ENCODE data around the gene SHPK. TPM values are rescaled to one million over a fixed set of nuclear protein-coding genes. Genes with fewer than 3 reads are reported as not detected.

The SHPK gene
- total RNA-seq, 3 donors from 2014 or later (not counting 1 experiment from before 2014, with no cell fraction given), result 5.8 to 9.3 (median 8.9) TPM

DNA sequence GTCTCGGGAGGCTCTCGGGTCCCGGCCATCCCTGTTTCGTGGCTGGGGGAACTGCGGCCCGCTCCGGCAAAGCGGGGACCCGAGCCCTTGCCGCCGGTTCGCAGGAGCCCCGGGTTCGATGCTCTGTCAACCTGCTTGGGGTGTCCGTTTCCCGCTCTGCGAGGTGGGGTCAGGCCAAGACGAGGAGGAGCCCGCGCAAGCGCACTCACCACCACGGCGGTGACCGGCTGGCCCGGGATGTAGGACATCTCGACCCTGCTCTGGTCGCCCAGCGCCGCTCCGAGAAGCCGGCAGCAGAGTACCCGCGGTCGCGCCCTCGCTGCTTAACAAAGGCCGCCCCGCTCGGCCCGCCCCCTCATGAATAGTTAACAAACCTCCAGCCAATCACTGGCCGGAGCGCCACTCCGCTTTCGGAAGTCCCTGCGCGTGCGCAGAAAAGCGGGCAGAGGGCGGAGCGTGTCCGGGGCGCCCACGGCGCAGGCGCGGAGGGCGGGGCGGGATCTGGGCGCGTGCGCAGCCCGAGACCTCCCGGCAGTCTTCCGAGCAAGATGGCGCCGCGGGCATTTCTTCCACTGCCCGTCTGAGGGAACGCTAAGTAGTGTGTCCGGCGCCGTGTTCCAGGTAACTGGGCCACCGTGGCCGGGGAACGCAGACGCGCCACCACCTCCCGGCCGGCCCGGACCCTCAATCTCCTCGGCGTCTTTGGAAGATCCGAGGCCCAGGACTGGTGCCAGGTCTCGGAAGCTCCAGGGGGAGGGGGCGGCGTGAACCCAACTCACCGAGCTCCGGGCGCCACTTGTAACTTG is 32.4 kb upstream of the SHPK start, which contains the start of the genes EMC6 and TAX1BP3:
EMC6 (plus strand) TSS at position 534 of the 806 bp plus-strand sequence. CDS start 335 bp downstream, outside the sequence.
TAX1BP3 (minus strand) TSS at position 300 of the 806 bp plus-strand sequence; CDS start at position 248, 52 bp downstream.
- H3K9me3 ChIP-seq (ENCODE audit: control insufficient read depth, insufficient read depth, low read length), result no peaks in the 10 kb centered on the region
- TF ChIP-seq, protein P1, sequence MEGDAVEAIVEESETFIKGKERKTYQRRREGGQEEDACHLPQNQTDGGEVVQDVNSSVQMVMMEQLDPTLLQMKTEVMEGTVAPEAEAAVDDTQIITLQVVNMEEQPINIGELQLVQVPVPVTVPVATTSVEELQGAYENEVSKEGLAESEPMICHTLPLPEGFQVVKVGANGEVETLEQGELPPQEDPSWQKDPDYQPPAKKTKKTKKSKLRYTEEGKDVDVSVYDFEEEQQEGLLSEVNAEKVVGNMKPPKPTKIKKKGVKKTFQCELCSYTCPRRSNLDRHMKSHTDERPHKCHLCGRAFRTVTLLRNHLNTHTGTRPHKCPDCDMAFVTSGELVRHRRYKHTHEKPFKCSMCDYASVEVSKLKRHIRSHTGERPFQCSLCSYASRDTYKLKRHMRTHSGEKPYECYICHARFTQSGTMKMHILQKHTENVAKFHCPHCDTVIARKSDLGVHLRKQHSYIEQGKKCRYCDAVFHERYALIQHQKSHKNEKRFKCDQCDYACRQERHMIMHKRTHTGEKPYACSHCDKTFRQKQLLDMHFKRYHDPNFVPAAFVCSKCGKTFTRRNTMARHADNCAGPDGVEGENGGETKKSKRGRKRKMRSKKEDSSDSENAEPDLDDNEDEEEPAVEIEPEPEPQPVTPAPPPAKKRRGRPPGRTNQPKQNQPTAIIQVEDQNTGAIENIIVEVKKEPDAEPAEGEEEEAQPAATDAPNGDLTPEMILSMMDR (IDR thresholded peaks at IDR 0.05), result no peak
- H3K27me3 Mint-ChIP-seq (ENCODE audit: low read depth in 2 of 2), result no peaks in the 10 kb centered on the region
- H3K27ac Mint-ChIP-seq, result peak within 1 kb of the TSS; percentile 88 to 93
- H3K4me1 ChIP-seq (ENCODE audit: control insufficient read depth, insufficient read depth, low read length), result peaks cover 21% of the 10 kb centered on the region
- no peaks in the 10 kb centered on the region for H3K36me3 Mint-ChIP-seq
- peak; percentile 92 to 97 (median 93) for ATAC-seq
- H3K4me1 Mint-ChIP-seq, result peaks cover 8 to 17% of the 10 kb centered on the region in 2 donors
- intact Hi-C loops (cut with micrococcal nuclease), result loop anchor here (1.0 kb wide), 1 partner anchor 32 kb away; the partner anchor contains the start of genes CTNS and SHPK
- WGBS (ENCODE audit: insufficient coverage), result under 1% methylated on average over 89 of the region's 89 CpGs
- DNase-seq, result peak; percentile 99 to 100
- no peaks in the 10 kb centered on the region for H3K27me3 ChIP-seq (ENCODE audit: control insufficient read depth, insufficient read depth, low read length)
- H3K4me3 Mint-ChIP-seq, result peak within 1 kb of the TSS; percentile 94
- H3K36me3 ChIP-seq (ENCODE audit: control insufficient read depth, insufficient read depth, low read length), result no peaks in the 10 kb centered on the region
- peak within 1 kb of the TSS; percentile 99 for H3K4me3 ChIP-seq (ENCODE audit: low read length)
- H3K9me3 Mint-ChIP-seq, result no peaks in the 10 kb centered on the region
- H3K27ac ChIP-seq (ENCODE audit: low read length), result peak within 1 kb of the TSS; percentile 84

- Mint-ChIP-seq H3K4me3 (peak overlapping the region; percentile 84), H3K27me3 (ENCODE audit: low read depth in 2 of 2) (no peaks in the 10 kb centered on the region), H3K4me1 (peaks cover 8 to 17% of the 10 kb centered on the region in 2 donors), H3K27ac (peak overlapping the region in 1 of 2 donors; percentile 93), H3K9me3 (no peaks in the 10 kb centered on the region), H3K36me3 (no peaks in the 10 kb centered on the region)
- H3K36me3 ChIP-seq (ENCODE audit: control insufficient read depth, insufficient read depth, low read length), result no peaks in the 10 kb centered on the region
- peak; percentile 0 to 3 (median 1) for ATAC-seq
- no peak overlapping the region for H3K27ac ChIP-seq (ENCODE audit: low read length)
- TF ChIP-seq, protein P1 (IDR thresholded peaks at IDR 0.05), result no peak
- WGBS (ENCODE audit: insufficient coverage), result 17% methylated on average over 39 of the region's 39 CpGs
- peak overlapping the region; percentile 99 for H3K4me3 ChIP-seq (ENCODE audit: low read length)
- DNase-seq, result peak in 1 of 2 donors; percentile 22
- H3K27me3 ChIP-seq (ENCODE audit: control insufficient read depth, insufficient read depth, low read length), result no peaks in the 10 kb centered on the region
- peaks cover 21% of the 10 kb centered on the region for H3K4me1 ChIP-seq (ENCODE audit: control insufficient read depth, insufficient read depth, low read length)
- intact Hi-C loops (cut with micrococcal nuclease), result loop anchor here (1.0 kb wide), 1 partner anchor 31 kb away; the partner anchor contains the start of genes CTNS and SHPK
- H3K9me3 ChIP-seq (ENCODE audit: control insufficient read depth, insufficient read depth, low read length), result no peaks in the 10 kb centered on the region
These were observed 31.6 kb upstream of the SHPK start for GRCh38 chr17:3667366-3668278.

DNA sequence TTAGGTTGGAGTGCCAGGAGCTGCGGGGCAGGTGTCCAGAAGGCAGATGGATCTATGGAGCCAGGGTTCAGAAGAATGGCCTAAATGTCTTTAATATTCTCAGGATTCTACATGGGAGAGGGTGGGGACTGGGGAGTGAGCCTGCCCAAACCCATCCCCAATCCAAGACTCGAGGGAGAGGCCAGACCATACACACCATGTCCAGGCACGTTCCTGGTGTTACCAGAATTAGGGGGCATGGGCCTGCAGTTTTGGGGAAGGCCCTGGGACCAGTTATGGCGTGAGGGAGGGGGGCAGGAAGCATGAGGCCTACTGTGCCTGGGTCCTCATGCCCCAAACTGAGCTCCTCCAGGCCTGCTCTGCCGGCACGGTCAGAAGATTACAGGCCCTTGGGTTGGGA is 30.5 kb upstream of the SHPK start:
- H3K36me3 Mint-ChIP-seq, result no peaks in the 10 kb centered on the region
- H3K27ac Mint-ChIP-seq, result no peak overlapping the region
- DNase-seq (no peak), ATAC-seq (no peak)
- no peaks in the 10 kb centered on the region for H3K9me3 Mint-ChIP-seq
- intact Hi-C loops (cut with micrococcal nuclease), result no loop called here
- Histone ChIP-seq H3K27me3 (ENCODE audit: control insufficient read depth, insufficient read depth, low read length) (no peaks in the 10 kb centered on the region), H3K36me3 (ENCODE audit: control insufficient read depth, insufficient read depth, low read length) (no peaks in the 10 kb centered on the region), H3K4me3 (ENCODE audit: low read length) (no peak overlapping the region), H3K27ac (ENCODE audit: low read length) (no peak overlapping the region), H3K9me3 (ENCODE audit: control insufficient read depth, insufficient read depth, low read length) (no peaks in the 10 kb centered on the region), H3K4me1 (ENCODE audit: control insufficient read depth, insufficient read depth, low read length) (peaks cover 21% of the 10 kb centered on the region)
- no peaks in the 10 kb centered on the region for H3K27me3 Mint-ChIP-seq (ENCODE audit: low read depth in 2 of 2)
- TF ChIP-seq, protein P1 (IDR thresholded peaks at IDR 0.05), result no peak
- WGBS (ENCODE audit: insufficient coverage), result 100% methylated on average over 5 of the region's 6 CpGs
- peak overlapping the region; percentile 80 for H3K4me3 Mint-ChIP-seq
- H3K4me1 Mint-ChIP-seq, result peaks cover 8 to 17% of the 10 kb centered on the region in 2 donors

Data from natural killer cell (primary cell).